K562 (cell line): Measurements from ENCODE around the gene ADM2. TPM values are rescaled to one million over a fixed set of nuclear protein-coding genes. Genes with fewer than 3 reads are reported as not detected.

Source experiments
- ATAC-seq: fragments of 200-7000 bp; cut with Tn5 transposase; 3 replicates; pipeline ENCODE4 v1.9.1; 2020; ENCODE audit warnings: moderate library complexity
- BruUV-seq: library from RNA; stranded (reverse); fragments of 400-500 nt; replicated peaks from 2 replicates; lab custom pipeline; 2021; lab: Mats Ljungman, UMichigan
- CTCF ChIA-PET: fragments of 300-600 bp; formaldehyde crosslinking; extraction: SDS; loops from one replicate; lab custom pipeline; 2021; ENCODE audit warnings: low intra/inter-chr PET ratio; lab: Yijun Ruan, JAX
- POLR2A ChIA-PET: fragments of 300-600, 350-650 bp; sonication (Branson Sonifier 250); formaldehyde crosslinking; extraction: SDS; loops from one replicate; lab custom pipeline; 2021; ENCODE audit warnings: antibody characterized with exemption, inconsistent platforms; lab: Yijun Ruan, JAX
- DNase-seq, 4 experiments: peaks; one replicate each; pipeline versions ENCODE4 v3.0.0 to v3.0.0-alpha.2; 2011 to 2018; ENCODE audit warnings: low spot score in 3 of 4, mixed read lengths in 3 of 4; ENCODE audit errors: extremely low read depth in 1 of 4
- FAIRE-seq: peaks from 2 replicates; lab custom pipeline; 2011; peaks lifted over from hg19 to GRCh38; lab: Jason Lieb, UNC
- H2AFZ ChIP-seq: 2 replicates; pipeline ENCODE4 v1.6.0; 2011; ENCODE audit warnings: low read depth, low read length, control low read depth, inconsistent platforms
- H3K27ac ChIP-seq: fragments of 200-600 bp; 3 replicates; pipeline ENCODE4 v1.8.0; 2011; ENCODE audit warnings: low read depth, mild to moderate bottlenecking, control low read depth, inconsistent platforms, low read length, moderate library complexity, mixed read lengths; ENCODE audit errors: extremely low read depth
- H3K27me3 ChIP-seq, 2 experiments: fragments of 300-600 bp in 1 of 2; 2 replicates in 1 of 2; 3 replicates in 1 of 2; pipeline versions ENCODE4 v1.6.0 to v1.8.0; 2011; ENCODE audit warnings: inconsistent platforms in 2 of 2, low read length in 2 of 2, mild to moderate bottlenecking in 1 of 2, mixed read lengths in 1 of 2, moderate library complexity in 1 of 2; ENCODE audit not compliant: control insufficient read depth in 2 of 2, insufficient read depth in 2 of 2
- H3K36me3 ChIP-seq: fragments of 300-600 bp; 3 replicates; pipeline ENCODE4 v1.8.0; 2011; ENCODE audit warnings: mild to moderate bottlenecking, low read length, inconsistent platforms; ENCODE audit not compliant: control insufficient read depth, insufficient read depth
- H3K4me1 ChIP-seq, 2 experiments: fragments of 200-600 bp in 1 of 2; replicated peaks in 1 of 2; 2 replicates in 1 of 2; 3 replicates in 1 of 2; pipeline versions ENCODE4 v1.5.1 to v1.8.0; 2011; ENCODE audit warnings: inconsistent platforms in 2 of 2, low read length in 2 of 2, mild to moderate bottlenecking in 1 of 2, mixed read lengths in 1 of 2, moderate library complexity in 1 of 2; ENCODE audit not compliant: control insufficient read depth in 2 of 2, insufficient read depth in 2 of 2
- H3K4me2 ChIP-seq: 2 replicates; pipeline ENCODE4 v1.6.1; 2011; ENCODE audit warnings: low read length, control low read depth, inconsistent platforms, mixed read lengths; ENCODE audit not compliant: insufficient read depth
- H3K4me3 ChIP-seq: fragments of 200-600 bp; sonication (generic), shearing (Covaris generic); 2 replicates; pipeline ENCODE4 v1.5.1; 2016; ENCODE audit warnings: control low read depth, inconsistent platforms
- H3K79me2 ChIP-seq: fragments of 200-600 bp; 3 replicates; pipeline ENCODE4 v1.8.0; 2011; ENCODE audit warnings: low read length, inconsistent platforms; ENCODE audit not compliant: control insufficient read depth, insufficient read depth
- H3K9ac ChIP-seq, 2 experiments: 2 replicates each; pipeline versions ENCODE4 v1.6.0 to v1.6.1; 2011; ENCODE audit warnings: low read depth in 2 of 2, low read length in 2 of 2, control low read depth in 1 of 2, inconsistent platforms in 1 of 2, mild to moderate bottlenecking in 1 of 2, mixed read lengths in 1 of 2; ENCODE audit not compliant: insufficient read depth in 1 of 2
- H3K9me1 ChIP-seq: one replicate; pipeline ENCODE4 v1.6.0; 2011; ENCODE audit warnings: inconsistent platforms, mild to moderate bottlenecking, low read length, moderate library complexity; ENCODE audit not compliant: control insufficient read depth, insufficient read depth
- H3K9me3 ChIP-seq: replicated peaks from 2 replicates; pipeline ENCODE4 v1.5.1; 2011; ENCODE audit warnings: low read depth, low read length, inconsistent platforms; ENCODE audit not compliant: control insufficient read depth, insufficient read depth
- H4K20me1 ChIP-seq: replicated peaks from 2 replicates; pipeline ENCODE4 v1.6.1; 2011; ENCODE audit warnings: low read length, inconsistent platforms, mixed read lengths; ENCODE audit not compliant: control insufficient read depth, insufficient read depth
- MYNN ChIP-seq, 2 experiments: sonication (generic); formaldehyde crosslinking in 1 of 2; IDR thresholded peaks; 2 replicates each; pipeline versions ENCODE4 v1.5.0 to v1.6.1; 2016 to 2020; ENCODE audit warnings: antibody characterized with exemption in 1 of 2, missing genetic modification reagents in 1 of 2
- POLR2G ChIP-seq: fragments of 200-400 bp; formaldehyde crosslinking; IDR thresholded peaks from 2 replicates; pipeline ENCODE4 v1.6.1; 2017; ENCODE audit warnings: low read depth, mild to moderate bottlenecking, antibody characterized with exemption, low read length, moderate library complexity
- SAP30 ChIP-seq: fragments of 200-600 bp; sonication (generic); IDR thresholded peaks from 2 replicates; pipeline ENCODE4 v1.6.1; 2012; ENCODE audit warnings: borderline replicate concordance, low read depth, mild to moderate bottlenecking, moderate library complexity, low read length, control low read depth, inconsistent platforms; ENCODE audit not compliant: insufficient read depth, poor library complexity, severe bottlenecking
- SIN3A ChIP-seq, 2 experiments: fragments of 150-350 bp in 1 of 2; IDR thresholded peaks; 2 replicates each; pipeline ENCODE4 v1.6.1; 2011 to 2016; ENCODE audit warnings: borderline replicate concordance in 2 of 2, low read depth in 2 of 2, low read length in 2 of 2, mild to moderate bottlenecking in 2 of 2, moderate library complexity in 2 of 2; ENCODE audit not compliant: control insufficient read depth in 1 of 2
- ZFP36 ChIP-seq: fragments of 150-350 bp; IDR thresholded peaks from 2 replicates; pipeline ENCODE4 v1.6.1; 2018; ENCODE audit warnings: low read length, low read depth; ENCODE audit not compliant: partially characterized antibody
- ZFX ChIP-seq: sonication (generic); formaldehyde crosslinking; IDR thresholded peaks from 2 replicates; pipeline ENCODE4 v1.8.0; 2022; ENCODE audit warnings: mild to moderate bottlenecking, missing genetic modification reagents, moderate library complexity
- ZNF121 ChIP-seq: sonication (generic); formaldehyde crosslinking; conservative IDR thresholded peaks from 2 replicates; pipeline ENCODE4 v1.8.0; 2022; ENCODE audit warnings: missing genetic modification reagents
- WGBS: fragments of 100-300 bp; shearing (Covaris generic); methylation state at CpG from one replicate; pipeline ENCODE4 v1.1.6; 2016; ENCODE audit warnings: low coverage, mixed read lengths; ENCODE audit not compliant: insufficient coverage; ENCODE audit errors: missing lambda C conversion rate; 5-methylcytosine and 5-hydroxymethylcytosine counted together
- in situ Hi-C: fragments of 300-500 bp; cut with MboI; formaldehyde crosslinking; loops from 4 replicates; pipeline ENCODE4 v1.15.0; 2018; ENCODE audit warnings: inconsistent platforms, mixed read lengths
- intact Hi-C: fragments of 100-400 bp; cut with micrococcal nuclease; formaldehyde crosslinking; loops from 2 replicates; pipeline ENCODE4 v1.14.2; 2022
- polyA plus RNA-seq, 8 experiments: library from polyadenylated mRNA; depleted of rRNA in 4 of 8; stranded (reverse) in 5 of 8; unstranded in 3 of 8; fragments of >200 nt; fragmentation: Nextera tagmentation in 2 of 8; fragmentation: Illumina TruSeq in 1 of 8; extraction: Ambion mirVana in 2 of 8; extraction: Trizol in 1 of 8; gene quantifications; 2 replicates each; pipeline versions ENCODE4 v1.2.1 to v1.2.3, GENCODE V29; 2011 to 2014; ENCODE audit warnings: inconsistent platforms in 1 of 8, missing spikeins in 1 of 8
- total RNA-seq, 7 experiments: library from RNA; depleted of rRNA in 6 of 7; stranded (reverse); fragments of >200 nt in 6 of 7; fragmentation: Illumina TruSeq in 2 of 7; extraction: Trizol in 2 of 7; gene quantifications; 2 replicates each; pipeline versions ENCODE4 v1.2.1 to v1.2.3, GENCODE V29; 2011 to 2021; ENCODE audit warnings: low replicate concordance in 1 of 7
- TF ChIP-seq, protein P1 (sequence below), 2 experiments: IDR thresholded peaks; 2 replicates each; pipeline ENCODE4 v1.6.1; 2012; ENCODE audit warnings: improper control_type of control experiment in 2 of 2, low read depth in 2 of 2, low read length in 2 of 2, borderline replicate concordance in 1 of 2
- TF ChIP-seq, protein P2 (sequence below): sonication (generic); formaldehyde crosslinking; IDR thresholded peaks from 2 replicates; pipeline ENCODE4 v1.8.0; 2022; ENCODE audit warnings: missing genetic modification reagents, mild to moderate bottlenecking, moderate library complexity, borderline replicate concordance
- TF ChIP-seq, protein P3 (sequence below): fragments of 250-450 bp; sonication (Bioruptor Pico); IDR thresholded peaks from 2 replicates; pipeline ENCODE4 v1.5.1; 2021; ENCODE audit warnings: mild to moderate bottlenecking

ADM2 gene
- total and polyA plus RNA-seq, 9 of the 15 experiments (the other 6 are each of a cell fraction or from before 2014, with no cell fraction given), result 0.11 to 5.1 (median 0.38) TPM

DNA sequence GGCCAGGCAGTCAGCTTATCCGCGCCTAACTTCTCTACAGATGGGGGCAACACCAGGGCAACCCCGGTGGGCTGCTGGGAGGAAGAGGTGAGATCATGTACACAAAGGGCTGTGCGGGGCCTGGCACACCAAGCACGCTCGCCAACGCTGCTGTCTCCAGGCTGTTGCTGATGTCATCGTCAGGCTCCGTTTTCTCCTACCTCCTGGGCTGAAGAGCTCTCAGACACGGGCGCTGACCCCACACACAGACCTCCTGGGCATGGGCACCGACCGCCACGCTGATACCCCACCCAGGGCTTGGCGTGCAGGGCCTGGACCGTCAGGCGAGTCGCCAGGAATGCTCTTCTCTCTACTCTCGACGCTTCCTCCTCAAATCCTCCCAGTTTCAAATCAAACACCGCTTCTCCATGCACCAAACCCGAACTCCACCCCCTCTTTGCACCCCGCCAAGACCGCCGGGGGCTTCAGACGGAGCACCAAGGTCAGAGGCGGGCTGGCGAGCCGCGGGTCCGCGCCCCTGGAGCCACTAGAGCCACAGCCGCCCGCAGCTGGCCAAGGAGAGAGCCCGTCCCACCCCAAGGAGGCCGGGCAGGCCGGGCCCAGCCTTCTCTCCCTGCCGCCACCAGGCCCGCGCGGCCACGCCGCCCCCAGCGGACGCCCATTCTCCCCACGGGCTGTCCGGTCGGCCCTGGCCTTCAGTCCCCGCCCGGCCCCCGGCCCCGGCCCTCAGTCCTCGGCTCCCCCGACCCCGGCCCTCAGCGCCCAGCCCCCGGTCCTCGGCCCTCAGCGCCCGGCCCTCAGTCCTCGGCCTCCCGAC, 7.3 kb upstream of the ADM2 start:
- CTCF ChIA-PET, result interaction anchor here (0.6 kb wide), 1 partner anchor 131 kb away, joined by 4 read pairs; no protein-coding TSS in a partner anchor
- peak; percentile 24 to 55 (median 52) for DNase-seq
- H3K36me3 ChIP-seq, result 0 out of 3 replicates have a peak, but pooled peaks cover 2% of the 10 kb centered on the region
- 11% methylated on average over 30 of the region's 62 CpGs for WGBS
- intact Hi-C loops, result no loop called here
- no peaks in the 10 kb centered on the region for H3K27me3 ChIP-seq
- BruUV-seq, result TSS peak; percentile 56
- peaks cover 29 to 62% of the 10 kb centered on the region in 2 experiments for H3K4me1 ChIP-seq
- POLR2A ChIA-PET, result interaction anchor here (1.0 kb wide), 1 partner anchor 9 kb away, joined by 5 read pairs; no protein-coding TSS in a partner anchor
- no peak overlapping the region for H2AFZ ChIP-seq
- H3K4me2 ChIP-seq, result peak overlapping the region; percentile 73
- H3K79me2 ChIP-seq, result peaks cover 51% of the 10 kb centered on the region
- no peak for FAIRE-seq
- no peaks in the 10 kb centered on the region for H3K9me3 ChIP-seq
- peak overlapping the region; percentile 63 for H3K4me3 ChIP-seq
- peaks cover 36% of the 10 kb centered on the region for H4K20me1 ChIP-seq
- ATAC-seq, result peak; percentile 60
- in situ Hi-C loops, result no loop called here
- H3K9me1 ChIP-seq, result peaks cover 8% of the 10 kb centered on the region
- H3K27ac ChIP-seq, result peak overlapping the region; percentile 46; the same call in 2 of the 3 replicates
- H3K9ac ChIP-seq, result peak overlapping the region; percentile 44 to 93; a peak in 3 of 4 replicates
- TF ChIP-seq ZFP36, result peak; percentile 86
- TF ChIP-seq, protein P1, sequence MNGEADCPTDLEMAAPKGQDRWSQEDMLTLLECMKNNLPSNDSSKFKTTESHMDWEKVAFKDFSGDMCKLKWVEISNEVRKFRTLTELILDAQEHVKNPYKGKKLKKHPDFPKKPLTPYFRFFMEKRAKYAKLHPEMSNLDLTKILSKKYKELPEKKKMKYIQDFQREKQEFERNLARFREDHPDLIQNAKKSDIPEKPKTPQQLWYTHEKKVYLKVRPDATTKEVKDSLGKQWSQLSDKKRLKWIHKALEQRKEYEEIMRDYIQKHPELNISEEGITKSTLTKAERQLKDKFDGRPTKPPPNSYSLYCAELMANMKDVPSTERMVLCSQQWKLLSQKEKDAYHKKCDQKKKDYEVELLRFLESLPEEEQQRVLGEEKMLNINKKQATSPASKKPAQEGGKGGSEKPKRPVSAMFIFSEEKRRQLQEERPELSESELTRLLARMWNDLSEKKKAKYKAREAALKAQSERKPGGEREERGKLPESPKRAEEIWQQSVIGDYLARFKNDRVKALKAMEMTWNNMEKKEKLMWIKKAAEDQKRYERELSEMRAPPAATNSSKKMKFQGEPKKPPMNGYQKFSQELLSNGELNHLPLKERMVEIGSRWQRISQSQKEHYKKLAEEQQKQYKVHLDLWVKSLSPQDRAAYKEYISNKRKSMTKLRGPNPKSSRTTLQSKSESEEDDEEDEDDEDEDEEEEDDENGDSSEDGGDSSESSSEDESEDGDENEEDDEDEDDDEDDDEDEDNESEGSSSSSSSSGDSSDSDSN (IDR thresholded peaks at IDR 0.05; ENCODE audit: borderline replicate concordance in 1 of 2, low read depth in 2 of 2, low read length in 2 of 2), result 0 out of 4 replicates have a peak, but pooled peaks have one; percentile 39 to 58
- TF ChIP-seq ZNF121 (CRISPR knock-in tag), result no peak
- no peak for TF ChIP-seq MYNN (IDR thresholded peaks at IDR 0.05)
- no peak for TF ChIP-seq MYNN (CRISPR knock-in tag; IDR thresholded peaks at IDR 0.05)
- TF ChIP-seq ZFX, result peak; percentile 33
- peak; percentile 37 for TF ChIP-seq SAP30
- TF ChIP-seq SIN3A (IDR thresholded peaks at IDR 0.05; ENCODE audit: borderline replicate concordance in 2 of 2, control insufficient read depth in 1 of 2, low read depth in 2 of 2, low read length in 2 of 2), result peak in 1 of 2 experiments; percentile 70; a peak in 1 of 4 replicates
- TF ChIP-seq, protein P2, sequence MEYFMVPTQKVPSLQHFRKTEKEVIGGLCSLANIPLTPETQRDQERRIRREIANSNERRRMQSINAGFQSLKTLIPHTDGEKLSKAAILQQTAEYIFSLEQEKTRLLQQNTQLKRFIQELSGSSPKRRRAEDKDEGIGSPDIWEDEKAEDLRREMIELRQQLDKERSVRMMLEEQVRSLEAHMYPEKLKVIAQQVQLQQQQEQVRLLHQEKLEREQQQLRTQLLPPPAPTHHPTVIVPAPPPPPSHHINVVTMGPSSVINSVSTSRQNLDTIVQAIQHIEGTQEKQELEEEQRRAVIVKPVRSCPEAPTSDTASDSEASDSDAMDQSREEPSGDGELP, result peak; percentile 41; the same call in 1 of the 2 replicates
- TF ChIP-seq, protein P3, sequence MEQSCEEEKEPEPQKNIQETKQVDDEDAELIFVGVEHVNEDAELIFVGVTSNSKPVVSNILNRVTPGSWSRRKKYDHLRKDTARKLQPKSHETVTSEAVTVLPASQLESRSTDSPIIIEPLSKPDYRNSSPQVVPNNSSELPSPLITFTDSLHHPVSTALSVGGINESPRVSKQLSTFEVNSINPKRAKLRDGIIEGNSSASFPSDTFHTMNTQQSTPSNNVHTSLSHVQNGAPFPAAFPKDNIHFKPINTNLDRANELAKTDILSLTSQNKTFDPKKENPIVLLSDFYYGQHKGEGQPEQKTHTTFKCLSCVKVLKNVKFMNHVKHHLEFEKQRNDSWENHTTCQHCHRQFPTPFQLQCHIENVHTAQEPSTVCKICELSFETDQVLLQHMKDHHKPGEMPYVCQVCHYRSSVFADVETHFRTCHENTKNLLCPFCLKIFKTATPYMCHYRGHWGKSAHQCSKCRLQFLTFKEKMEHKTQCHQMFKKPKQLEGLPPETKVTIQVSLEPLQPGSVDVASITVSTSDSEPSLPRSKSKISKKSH, result no peak
- TF ChIP-seq POLR2G, result 0 out of 2 replicates have a peak, but pooled peaks have one; percentile 29
